ENCODE measurements around the gene PNRC2. TPM values are rescaled to one million over a fixed set of nuclear protein-coding genes. Genes with fewer than 3 reads are reported as not detected.
A peak's percentile ranks its signal among the peaks of the same experiment; 100 is the strongest.

PNRC2 gene
- total and polyA plus RNA-seq, 2 donors (not counting 1 experiment from before 2014, with no cell fraction given), result 84.4 to 96.6 TPM

GRCh38 chr1:23964235-23964668 is 4.6 kb downstream of the PNRC2 start:
- no peak overlapping the region for H3K27ac ChIP-seq (ENCODE audit: insufficient read depth, low read length)

GRCh38 chr1:23964790-23965740 is 5.4 kb downstream of the PNRC2 start:
- Histone ChIP-seq H3K9ac (ENCODE audit: insufficient read depth, low read length) (no peak overlapping the region), H3K9me3 (ENCODE audit: control insufficient read depth, insufficient read depth, low read depth, low read length) (no peaks in the 10 kb centered on the region), H3K4me1 (ENCODE audit: control insufficient read depth, extremely low read depth, insufficient read depth, low read length) (peaks cover 2% of the 10 kb centered on the region), H3K4me2 (ENCODE audit: extremely low read depth, insufficient read depth, low read length) (no peak overlapping the region), H3K36me3 (ENCODE audit: control insufficient read depth, insufficient read depth, low read length) (no peaks in the 10 kb centered on the region), H3K27ac (ENCODE audit: insufficient read depth, low read length) (no peak overlapping the region), H3K27me3 (ENCODE audit: control insufficient read depth, insufficient read depth, low read length) (no peaks in the 10 kb centered on the region), H4K20me1 (ENCODE audit: control insufficient read depth, extremely low read depth, insufficient read depth, low read length) (peaks cover 2% of the 10 kb centered on the region), H3K4me3 (replicated peaks in 1 of 4; ENCODE audit: control extremely low read depth in 1 of 4, insufficient read depth in 1 of 4, low read depth in 3 of 4, low read length in 4 of 4) (no peak overlapping the region), H3K79me2 (ENCODE audit: control insufficient read depth, insufficient read depth, low read length) (peaks cover 28% of the 10 kb centered on the region), H2AFZ (ENCODE audit: low read length) (no peak overlapping the region)
- TF ChIP-seq, protein P1, sequence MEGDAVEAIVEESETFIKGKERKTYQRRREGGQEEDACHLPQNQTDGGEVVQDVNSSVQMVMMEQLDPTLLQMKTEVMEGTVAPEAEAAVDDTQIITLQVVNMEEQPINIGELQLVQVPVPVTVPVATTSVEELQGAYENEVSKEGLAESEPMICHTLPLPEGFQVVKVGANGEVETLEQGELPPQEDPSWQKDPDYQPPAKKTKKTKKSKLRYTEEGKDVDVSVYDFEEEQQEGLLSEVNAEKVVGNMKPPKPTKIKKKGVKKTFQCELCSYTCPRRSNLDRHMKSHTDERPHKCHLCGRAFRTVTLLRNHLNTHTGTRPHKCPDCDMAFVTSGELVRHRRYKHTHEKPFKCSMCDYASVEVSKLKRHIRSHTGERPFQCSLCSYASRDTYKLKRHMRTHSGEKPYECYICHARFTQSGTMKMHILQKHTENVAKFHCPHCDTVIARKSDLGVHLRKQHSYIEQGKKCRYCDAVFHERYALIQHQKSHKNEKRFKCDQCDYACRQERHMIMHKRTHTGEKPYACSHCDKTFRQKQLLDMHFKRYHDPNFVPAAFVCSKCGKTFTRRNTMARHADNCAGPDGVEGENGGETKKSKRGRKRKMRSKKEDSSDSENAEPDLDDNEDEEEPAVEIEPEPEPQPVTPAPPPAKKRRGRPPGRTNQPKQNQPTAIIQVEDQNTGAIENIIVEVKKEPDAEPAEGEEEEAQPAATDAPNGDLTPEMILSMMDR (conservative IDR thresholded peaks at IDR 0.05 in 1 of 2, IDR thresholded peaks at IDR 0.05 in 1 of 2; ENCODE audit: low read depth in 1 of 2, low read length in 2 of 2), result no peak
- TF ChIP-seq EZH2 (IDR thresholded peaks at IDR 0.05; ENCODE audit: low read length, missing control alignments), result no peak
- peak in 1 of 2 donors; percentile 75 for DNase-seq (ENCODE audit: low read depth in 2 of 2)

More at GRCh38 chr1:23964235-23964668, 4.6 kb downstream of the PNRC2 start:
- Histone ChIP-seq H3K4me3 (replicated peaks in 1 of 4; ENCODE audit: control extremely low read depth in 1 of 4, insufficient read depth in 1 of 4, low read depth in 3 of 4, low read length in 4 of 4) (no peak overlapping the region), H3K36me3 (ENCODE audit: control insufficient read depth, insufficient read depth, low read length) (no peaks in the 10 kb centered on the region), H3K4me2 (ENCODE audit: extremely low read depth, insufficient read depth, low read length) (no peak overlapping the region), H3K9ac (ENCODE audit: insufficient read depth, low read length) (no peak overlapping the region), H3K27me3 (ENCODE audit: control insufficient read depth, insufficient read depth, low read length) (no peaks in the 10 kb centered on the region), H3K4me1 (ENCODE audit: control insufficient read depth, extremely low read depth, insufficient read depth, low read length) (peaks cover 2% of the 10 kb centered on the region), H2AFZ (ENCODE audit: low read length) (no peak overlapping the region), H3K9me3 (ENCODE audit: control insufficient read depth, insufficient read depth, low read depth, low read length) (no peaks in the 10 kb centered on the region), H4K20me1 (ENCODE audit: control insufficient read depth, extremely low read depth, insufficient read depth, low read length) (peaks cover 2% of the 10 kb centered on the region), H3K79me2 (ENCODE audit: control insufficient read depth, insufficient read depth, low read length) (peaks cover 29% of the 10 kb centered on the region)
- DNase-seq (ENCODE audit: low read depth in 2 of 2), result no peak
- TF ChIP-seq, protein P1 (conservative IDR thresholded peaks at IDR 0.05 in 1 of 2, IDR thresholded peaks at IDR 0.05 in 1 of 2; ENCODE audit: low read depth in 1 of 2, low read length in 2 of 2), result no peak
- no peak for TF ChIP-seq EZH2 (IDR thresholded peaks at IDR 0.05; ENCODE audit: low read length, missing control alignments)

DNA sequence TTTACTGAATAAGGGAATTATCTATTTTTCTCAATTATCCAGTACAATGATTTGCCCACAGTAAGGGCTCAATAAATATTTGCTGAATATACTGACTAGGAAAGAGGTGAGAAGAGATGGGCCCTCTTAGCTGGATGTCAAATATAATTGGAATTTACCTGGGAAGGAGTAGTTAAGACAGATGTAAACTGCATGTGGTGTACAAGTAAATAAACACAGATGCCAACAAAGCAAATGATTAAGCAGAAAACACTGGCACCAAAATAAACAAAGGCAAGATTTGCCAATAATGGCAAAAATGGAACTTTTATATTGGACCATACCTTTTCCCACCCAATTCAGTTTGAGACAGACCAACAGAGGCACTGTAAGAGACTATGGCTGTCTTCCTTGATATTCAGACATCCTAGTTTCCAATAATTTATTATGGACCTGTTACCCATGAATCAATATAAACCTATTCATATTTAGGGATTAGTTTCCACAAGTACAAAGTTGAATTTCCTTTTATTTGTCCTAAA is 7.4 kb downstream of the PNRC2 start:
- H3K4me1 ChIP-seq (ENCODE audit: control insufficient read depth, extremely low read depth, insufficient read depth, low read length), result peaks cover 2% of the 10 kb centered on the region
- H4K20me1 ChIP-seq (ENCODE audit: control insufficient read depth, extremely low read depth, insufficient read depth, low read length), result no peaks in the 10 kb centered on the region
- H3K9me3 ChIP-seq (ENCODE audit: control insufficient read depth, insufficient read depth, low read depth, low read length), result no peaks in the 10 kb centered on the region
- H3K27ac ChIP-seq (ENCODE audit: insufficient read depth, low read length), result no peak overlapping the region
- no peak for DNase-seq (ENCODE audit: low read depth in 2 of 2)
- no peak overlapping the region for H3K4me2 ChIP-seq (ENCODE audit: extremely low read depth, insufficient read depth, low read length)
- no peak overlapping the region for H3K9ac ChIP-seq (ENCODE audit: insufficient read depth, low read length)
- no peak for TF ChIP-seq EZH2 (IDR thresholded peaks at IDR 0.05; ENCODE audit: low read length, missing control alignments)
- TF ChIP-seq, protein P1 (conservative IDR thresholded peaks at IDR 0.05 in 1 of 2, IDR thresholded peaks at IDR 0.05 in 1 of 2; ENCODE audit: low read depth in 1 of 2, low read length in 2 of 2), result no peak
- H2AFZ ChIP-seq (ENCODE audit: low read length), result no peak overlapping the region
- H3K79me2 ChIP-seq (ENCODE audit: control insufficient read depth, insufficient read depth, low read length), result peaks cover 21% of the 10 kb centered on the region
- no peak overlapping the region for H3K4me3 ChIP-seq (replicated peaks in 1 of 4; ENCODE audit: control extremely low read depth in 1 of 4, insufficient read depth in 1 of 4, low read depth in 3 of 4, low read length in 4 of 4)
- no peaks in the 10 kb centered on the region for H3K27me3 ChIP-seq (ENCODE audit: control insufficient read depth, insufficient read depth, low read length)
- no peaks in the 10 kb centered on the region for H3K36me3 ChIP-seq (ENCODE audit: control insufficient read depth, insufficient read depth, low read length)

Data from fibroblast of lung (primary cell).